Smooth muscle cell (in vitro differentiated cells): Measurements from ENCODE around the gene TCHP. TPM values are rescaled to one million over a fixed set of nuclear protein-coding genes. Genes with fewer than 3 reads are reported as not detected.

ENCODE experiments used
- DNase-seq: peaks from one replicate; lab custom pipeline; 2025; ENCODE audit not compliant: unreplicated experiment; lab: John Stamatoyannopoulos, UW
- H2AFZ ChIP-seq: fragments of 200-600 bp; sonication (generic); 2 replicates; pipeline ENCODE4 v1.6.0; 2016; ENCODE audit warnings: antibody characterized with exemption, low read depth, mild to moderate bottlenecking
- H3F3A ChIP-seq: fragments of 200-600 bp; sonication (generic); 2 replicates; pipeline ENCODE4 v1.6.0; 2017; ENCODE audit warnings: antibody characterized with exemption, low read depth
- H3K27ac ChIP-seq: fragments of 200-600 bp; sonication (generic); 2 replicates; pipeline ENCODE4 v1.5.1; 2016; ENCODE audit warnings: low read depth, mild to moderate bottlenecking
- H3K27me3 ChIP-seq: fragments of 200-600 bp; sonication (generic); 2 replicates; pipeline ENCODE4 v1.6.1; 2016; ENCODE audit warnings: low read depth, mild to moderate bottlenecking
- H3K36me3 ChIP-seq: fragments of 200-600 bp; sonication (generic); 2 replicates; pipeline ENCODE4 v1.5.1; 2016; ENCODE audit warnings: low read depth
- H3K4me1 ChIP-seq: fragments of 200-600 bp; sonication (generic); 2 replicates; pipeline ENCODE4 v1.5.1; 2016; ENCODE audit warnings: low read depth
- H3K4me2 ChIP-seq: fragments of 200-600 bp; sonication (generic); 2 replicates; pipeline ENCODE4 v1.6.0; 2016; ENCODE audit warnings: mild to moderate bottlenecking
- H3K4me3 ChIP-seq: fragments of 200-600 bp; sonication (generic); 2 replicates; pipeline ENCODE4 v1.5.1; 2016; ENCODE audit warnings: mild to moderate bottlenecking
- H3K79me2 ChIP-seq: fragments of 200-600 bp; sonication (generic); 2 replicates; pipeline ENCODE4 v1.6.0; 2016; ENCODE audit warnings: low read depth, mild to moderate bottlenecking
- H3K9ac ChIP-seq: fragments of 200-600 bp; sonication (generic); 2 replicates; pipeline ENCODE4 v1.6.0; 2016; ENCODE audit warnings: low read depth
- H3K9me3 ChIP-seq: fragments of 200-600 bp; sonication (generic); replicated peaks from 2 replicates; pipeline ENCODE4 v1.5.1; 2016; ENCODE audit warnings: low read depth
- H4K20me1 ChIP-seq: fragments of 200-600 bp; sonication (generic); 2 replicates; pipeline ENCODE4 v1.6.0; 2016; ENCODE audit warnings: low read depth
- WGBS: methylation state at CpG from one replicate; pipeline ENCODE4 v1.1.7; 2016; ENCODE audit warnings: low lambda C conversion rate; 5-methylcytosine and 5-hydroxymethylcytosine counted together
- polyA plus RNA-seq: library from polyadenylated mRNA; unstranded; fragments of >200 nt; fragmentation: Nextera tagmentation; extraction: Ambion mirVana; gene quantifications from 2 replicates; pipeline ENCODE4 v1.2.1, GENCODE V29; 2016
- total RNA-seq: library from RNA; depleted of rRNA; stranded (reverse); fragments of >200 nt; gene quantifications from 2 replicates; pipeline ENCODE4 v1.2.3, GENCODE V29; 2014
- TF ChIP-seq, protein P1 (sequence below): fragments of 200-600 bp; sonication (generic); IDR thresholded peaks from 2 replicates; pipeline ENCODE4 v1.5.1; 2017; ENCODE audit warnings: borderline replicate concordance, mild to moderate bottlenecking, antibody characterized with exemption; ENCODE audit not compliant: insufficient read depth, poor library complexity, severe bottlenecking

TCHP gene
- total and polyA plus RNA-seq, 2 experiments from 2014 or later: 4.2 to 7.7 TPM

DNA sequence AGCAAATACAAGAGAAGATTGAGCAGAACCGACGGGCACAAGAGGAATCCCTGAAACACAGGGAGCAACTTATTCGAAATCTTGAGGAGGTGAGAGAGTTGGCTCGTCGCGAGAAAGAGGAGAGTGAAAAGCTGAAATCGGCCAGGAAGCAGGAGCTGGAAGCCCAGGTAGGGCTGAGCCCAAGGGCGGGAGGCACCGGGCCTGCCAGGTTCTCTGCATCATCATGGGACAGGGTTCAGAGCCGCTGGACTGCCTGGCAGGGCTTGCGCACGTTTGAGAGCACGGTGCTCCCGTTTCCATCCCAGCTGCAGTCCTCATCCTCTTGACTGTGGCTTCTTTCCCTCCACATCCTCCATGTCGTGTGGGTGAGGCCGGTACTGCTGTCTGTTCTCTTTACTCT is 14.4 kb downstream of the TCHP start:
- Histone ChIP-seq H3K27me3 (no peaks in the 10 kb centered on the region), H4K20me1 (no peaks in the 10 kb centered on the region), H3K9me3 (no peaks in the 10 kb centered on the region), H3K4me3 (no peak overlapping the region), H2AFZ (no peak overlapping the region), H3K4me2 (no peak overlapping the region), H3K9ac (no peak overlapping the region), H3K4me1 (no peaks in the 10 kb centered on the region), H3K36me3 (peaks cover 4% of the 10 kb centered on the region), H3F3A (no peaks in the 10 kb centered on the region), H3K27ac (no peak overlapping the region), H3K79me2 (no peaks in the 10 kb centered on the region)
- TF ChIP-seq, protein P1, sequence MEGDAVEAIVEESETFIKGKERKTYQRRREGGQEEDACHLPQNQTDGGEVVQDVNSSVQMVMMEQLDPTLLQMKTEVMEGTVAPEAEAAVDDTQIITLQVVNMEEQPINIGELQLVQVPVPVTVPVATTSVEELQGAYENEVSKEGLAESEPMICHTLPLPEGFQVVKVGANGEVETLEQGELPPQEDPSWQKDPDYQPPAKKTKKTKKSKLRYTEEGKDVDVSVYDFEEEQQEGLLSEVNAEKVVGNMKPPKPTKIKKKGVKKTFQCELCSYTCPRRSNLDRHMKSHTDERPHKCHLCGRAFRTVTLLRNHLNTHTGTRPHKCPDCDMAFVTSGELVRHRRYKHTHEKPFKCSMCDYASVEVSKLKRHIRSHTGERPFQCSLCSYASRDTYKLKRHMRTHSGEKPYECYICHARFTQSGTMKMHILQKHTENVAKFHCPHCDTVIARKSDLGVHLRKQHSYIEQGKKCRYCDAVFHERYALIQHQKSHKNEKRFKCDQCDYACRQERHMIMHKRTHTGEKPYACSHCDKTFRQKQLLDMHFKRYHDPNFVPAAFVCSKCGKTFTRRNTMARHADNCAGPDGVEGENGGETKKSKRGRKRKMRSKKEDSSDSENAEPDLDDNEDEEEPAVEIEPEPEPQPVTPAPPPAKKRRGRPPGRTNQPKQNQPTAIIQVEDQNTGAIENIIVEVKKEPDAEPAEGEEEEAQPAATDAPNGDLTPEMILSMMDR: no peak
- no peak for DNase-seq
- WGBS: 95% methylated on average over 16 of the region's 16 CpGs

DNA sequence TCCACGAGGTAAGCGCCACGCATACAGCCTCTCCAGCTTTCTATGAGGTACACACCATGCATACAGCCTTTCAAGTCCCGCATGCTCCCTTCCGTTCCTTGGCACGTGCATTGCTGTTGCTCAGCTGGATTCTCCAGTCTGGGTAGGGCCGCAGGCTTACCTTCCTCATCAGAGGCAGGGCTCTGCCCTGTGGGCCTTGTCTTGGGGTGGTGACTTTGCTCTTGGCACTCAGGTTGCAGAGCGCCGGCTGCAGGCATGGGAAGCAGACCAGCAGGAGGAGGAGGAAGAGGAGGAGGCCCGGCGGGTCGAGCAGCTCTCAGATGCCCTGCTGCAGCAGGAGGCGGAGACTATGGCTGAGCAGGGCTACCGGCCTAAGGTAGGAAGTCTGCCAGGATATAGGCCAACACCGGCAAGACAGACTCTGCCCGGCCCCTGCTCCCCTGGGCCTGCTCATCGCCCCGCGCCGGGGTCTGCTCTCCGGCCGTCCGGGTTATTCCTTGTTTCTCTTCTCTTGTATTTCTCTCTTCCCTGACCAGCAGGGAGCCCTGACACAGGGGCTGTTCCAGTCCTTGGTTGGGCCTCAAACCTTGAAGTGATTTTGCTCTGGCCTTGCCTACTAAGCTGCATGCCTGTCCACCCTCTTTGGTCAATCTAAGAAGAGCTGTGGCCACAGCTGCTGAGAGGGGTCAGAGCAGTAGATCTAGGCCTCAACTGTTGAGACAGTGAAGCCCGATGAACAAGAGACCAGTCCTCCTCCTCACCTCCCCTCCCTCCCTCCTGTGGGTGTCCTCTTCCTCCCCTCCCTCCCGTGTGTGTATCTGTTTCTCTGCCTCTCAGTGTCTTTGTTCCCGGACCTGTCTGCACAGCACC is 15.3 kb downstream of the TCHP start:
- Histone ChIP-seq H3K9ac (no peak overlapping the region), H3K4me2 (no peak overlapping the region), H3K79me2 (no peaks in the 10 kb centered on the region), H2AFZ (no peak overlapping the region), H3F3A (no peaks in the 10 kb centered on the region), H3K4me3 (no peak overlapping the region), H4K20me1 (no peaks in the 10 kb centered on the region), H3K27ac (no peak overlapping the region), H3K9me3 (no peaks in the 10 kb centered on the region), H3K4me1 (no peaks in the 10 kb centered on the region), H3K36me3 (peaks cover 4% of the 10 kb centered on the region), H3K27me3 (no peaks in the 10 kb centered on the region)
- TF ChIP-seq, protein P1: no peak
- WGBS: 93% methylated on average over 26 of the region's 26 CpGs
- no peak for DNase-seq

DNA sequence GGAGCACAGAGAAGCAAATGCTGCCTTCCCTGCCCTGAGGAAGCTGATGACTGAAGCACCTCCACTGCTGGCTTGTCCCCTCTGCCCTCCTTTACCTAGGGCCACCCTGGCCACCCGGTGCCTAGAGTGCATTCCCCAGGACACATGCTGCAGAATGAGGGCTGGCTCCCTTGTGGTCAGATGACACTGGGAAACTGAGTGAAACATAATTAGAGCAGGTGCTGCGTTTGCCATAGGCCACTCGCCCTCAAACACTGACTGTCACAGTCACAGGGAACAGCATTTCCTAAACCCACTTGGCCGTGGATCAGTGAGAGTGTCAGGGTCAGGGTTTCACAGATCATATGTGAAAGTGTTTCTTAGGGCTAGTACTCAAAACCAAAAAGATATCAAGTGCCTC is 16.0 kb downstream of the TCHP start:
- H3K9me3 ChIP-seq: no peaks in the 10 kb centered on the region
- DNase-seq: no peak
- H2AFZ ChIP-seq: no peak overlapping the region
- H3K27me3 ChIP-seq: no peaks in the 10 kb centered on the region
- no peaks in the 10 kb centered on the region for H3F3A ChIP-seq
- no peak overlapping the region for H3K27ac ChIP-seq
- no peaks in the 10 kb centered on the region for H3K4me1 ChIP-seq
- no peak overlapping the region for H3K9ac ChIP-seq
- H4K20me1 ChIP-seq: no peaks in the 10 kb centered on the region
- no peaks in the 10 kb centered on the region for H3K79me2 ChIP-seq
- H3K4me2 ChIP-seq: no peak overlapping the region
- TF ChIP-seq, protein P1: no peak
- WGBS: 93% methylated on average over 4 of the region's 4 CpGs
- peaks cover 4% of the 10 kb centered on the region for H3K36me3 ChIP-seq
- no peak overlapping the region for H3K4me3 ChIP-seq

DNA sequence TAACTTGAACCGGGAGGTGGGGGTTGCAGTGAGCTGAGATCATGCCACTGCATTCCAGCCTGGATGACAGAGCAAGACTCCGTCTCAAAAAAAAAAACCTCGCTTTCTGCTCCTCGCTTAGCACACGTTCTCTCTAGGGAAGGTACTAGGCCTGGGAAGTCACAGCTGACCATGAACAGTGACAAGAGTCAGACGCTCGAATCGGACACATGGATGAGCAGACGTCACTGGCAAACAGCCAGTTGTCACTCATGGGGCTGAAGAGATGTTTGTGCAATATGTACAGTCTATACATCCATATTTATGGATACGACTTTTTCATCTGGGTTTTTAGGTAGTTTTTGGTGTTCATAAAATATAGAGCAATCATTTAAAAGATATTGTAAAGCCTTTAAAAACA is 19.4 kb downstream of the TCHP start:
- no peak overlapping the region for H2AFZ ChIP-seq
- H3K4me2 ChIP-seq: no peak overlapping the region
- TF ChIP-seq, protein P1: no peak

More for the DNA sequence above, 19.4 kb downstream of the TCHP start:
- Histone ChIP-seq H3K36me3 (peaks cover 4% of the 10 kb centered on the region), H3K79me2 (no peaks in the 10 kb centered on the region), H3K27me3 (no peaks in the 10 kb centered on the region), H4K20me1 (no peaks in the 10 kb centered on the region), H3K9ac (no peak overlapping the region), H3K9me3 (no peaks in the 10 kb centered on the region), H3F3A (no peaks in the 10 kb centered on the region), H3K27ac (no peak overlapping the region), H3K4me3 (no peak overlapping the region), H3K4me1 (no peaks in the 10 kb centered on the region)
- DNase-seq: no peak
- WGBS: 88% methylated on average over 10 of the region's 10 CpGs
